ENCODE measurements around the gene CMSS1.

Gene CMSS1

GRCh38 chr3:99909714-99910495, 92.2 kb downstream of the CMSS1 start:
- H3K27me3 ChIP-seq (ENCODE audit: insufficient read depth, low read length): no peaks in the 10 kb centered on the region
- no peaks in the 10 kb centered on the region for H3F3A ChIP-seq (ENCODE audit: insufficient read depth, low read length)
- H3K4me2 ChIP-seq (ENCODE audit: low read length): no peak overlapping the region
- H4K20me1 ChIP-seq (ENCODE audit: insufficient read depth, low read length): no peaks in the 10 kb centered on the region
- H3K4me1 ChIP-seq (ENCODE audit: insufficient read depth, low read length, severe bottlenecking): no peaks in the 10 kb centered on the region
- no peak for TF ChIP-seq CTCF (IDR thresholded peaks at IDR 0.05; ENCODE audit: low read length)
- no peak for TF ChIP-seq EZH2 (IDR thresholded peaks at IDR 0.05; ENCODE audit: borderline replicate concordance, low read length)
- H3K36me3 ChIP-seq (ENCODE audit: insufficient read depth, low read length): no peaks in the 10 kb centered on the region
- no peaks in the 10 kb centered on the region for H3K9me2 ChIP-seq (ENCODE audit: low read depth, low read length)
- H3K9me3 ChIP-seq (ENCODE audit: low read length): no peaks in the 10 kb centered on the region
- no peaks in the 10 kb centered on the region for H3K79me2 ChIP-seq (ENCODE audit: insufficient read depth, low read length)
- no peak overlapping the region for H3K27ac ChIP-seq (ENCODE audit: low read depth, low read length, poor library complexity, severe bottlenecking)
- no peak overlapping the region for H3K9ac ChIP-seq (ENCODE audit: low read length)
- H2AFZ ChIP-seq (ENCODE audit: low read length): no peak overlapping the region
- no peak overlapping the region for H3K4me3 ChIP-seq (ENCODE audit: low read depth, low read length, poor library complexity, severe bottlenecking)

GRCh38 chr3:99910752-99911290, 93.2 kb downstream of the CMSS1 start:
- Histone ChIP-seq H3F3A (ENCODE audit: insufficient read depth, low read length) (no peaks in the 10 kb centered on the region), H3K36me3 (ENCODE audit: insufficient read depth, low read length) (no peaks in the 10 kb centered on the region), H3K9me2 (ENCODE audit: low read depth, low read length) (no peaks in the 10 kb centered on the region), H3K27ac (ENCODE audit: low read depth, low read length, poor library complexity, severe bottlenecking) (no peak overlapping the region), H3K79me2 (ENCODE audit: insufficient read depth, low read length) (no peaks in the 10 kb centered on the region), H3K9ac (ENCODE audit: low read length) (no peak overlapping the region), H3K4me1 (ENCODE audit: insufficient read depth, low read length, severe bottlenecking) (no peaks in the 10 kb centered on the region), H3K4me2 (ENCODE audit: low read length) (no peak overlapping the region), H3K9me3 (ENCODE audit: low read length) (no peaks in the 10 kb centered on the region), H2AFZ (ENCODE audit: low read length) (no peak overlapping the region), H4K20me1 (ENCODE audit: insufficient read depth, low read length) (no peaks in the 10 kb centered on the region), H3K4me3 (ENCODE audit: low read depth, low read length, poor library complexity, severe bottlenecking) (no peak overlapping the region), H3K27me3 (ENCODE audit: insufficient read depth, low read length) (no peaks in the 10 kb centered on the region)
- no peak for TF ChIP-seq CTCF (IDR thresholded peaks at IDR 0.05; ENCODE audit: low read length)
- no peak for TF ChIP-seq EZH2 (IDR thresholded peaks at IDR 0.05; ENCODE audit: borderline replicate concordance, low read length)

GRCh38 chr3:99911433-99911832, 93.8 kb downstream of the CMSS1 start:
- no peak overlapping the region for H3K4me3 ChIP-seq (ENCODE audit: low read depth, low read length, poor library complexity, severe bottlenecking)
- no peaks in the 10 kb centered on the region for H3F3A ChIP-seq (ENCODE audit: insufficient read depth, low read length)
- no peak overlapping the region for H3K9ac ChIP-seq (ENCODE audit: low read length)
- no peaks in the 10 kb centered on the region for H3K79me2 ChIP-seq (ENCODE audit: insufficient read depth, low read length)
- H3K4me1 ChIP-seq (ENCODE audit: insufficient read depth, low read length, severe bottlenecking): no peaks in the 10 kb centered on the region
- H3K27me3 ChIP-seq (ENCODE audit: insufficient read depth, low read length): no peaks in the 10 kb centered on the region
- no peaks in the 10 kb centered on the region for H3K9me2 ChIP-seq (ENCODE audit: low read depth, low read length)
- no peaks in the 10 kb centered on the region for H4K20me1 ChIP-seq (ENCODE audit: insufficient read depth, low read length)
- H3K36me3 ChIP-seq (ENCODE audit: insufficient read depth, low read length): no peaks in the 10 kb centered on the region
- H3K9me3 ChIP-seq (ENCODE audit: low read length): no peaks in the 10 kb centered on the region
- H3K27ac ChIP-seq (ENCODE audit: low read depth, low read length, poor library complexity, severe bottlenecking): no peak overlapping the region
- no peak overlapping the region for H3K4me2 ChIP-seq (ENCODE audit: low read length)
- H2AFZ ChIP-seq (ENCODE audit: low read length): no peak overlapping the region
- TF ChIP-seq CTCF (IDR thresholded peaks at IDR 0.05; ENCODE audit: low read length) (no peak), EZH2 (IDR thresholded peaks at IDR 0.05; ENCODE audit: borderline replicate concordance, low read length) (no peak)

All from OCI-LY1 (cell line).